ENCODE results near the gene TAF1C. TPM values are rescaled to one million over a fixed set of nuclear protein-coding genes. Genes with fewer than 3 reads are reported as not detected.

TAF1C gene
- total and polyA plus RNA-seq, 2 donors (not counting 3 experiments of a cell fraction or from before 2014, with no cell fraction given), result 57.2 to 77.6 TPM

DNA sequence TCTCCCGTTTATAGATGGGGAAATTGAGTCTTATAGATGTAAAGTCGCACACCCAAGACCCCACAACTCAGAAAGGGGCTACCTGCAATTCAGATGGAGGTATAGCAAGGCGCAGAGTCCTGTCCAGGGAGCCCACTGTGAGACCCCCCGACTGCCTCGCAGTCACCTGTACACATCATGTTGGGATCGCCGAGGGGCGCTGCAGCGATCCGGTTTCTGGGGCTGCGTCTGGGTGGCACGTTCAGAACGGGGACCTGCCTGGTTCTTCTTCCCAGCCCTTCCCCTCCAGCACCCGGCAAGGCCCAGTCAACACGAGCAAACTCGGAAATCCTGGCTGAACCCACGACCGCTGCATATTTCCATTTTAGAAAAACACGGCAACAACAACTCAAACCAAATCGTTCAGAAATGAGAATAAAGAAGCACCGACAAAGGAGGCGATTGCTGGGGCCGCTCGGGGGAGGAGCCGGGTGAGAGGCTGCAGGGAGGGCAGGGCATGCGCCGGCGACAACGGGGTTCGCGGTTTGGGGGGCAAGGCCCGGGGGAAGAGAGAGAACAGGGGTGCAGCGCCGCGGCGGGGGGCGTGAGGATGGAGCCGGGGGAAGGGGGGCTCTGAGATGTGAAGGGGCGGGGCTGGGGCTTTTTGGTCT, 42.5 kb downstream of the TAF1C start:
- dilution Hi-C loops (cut with MboI; ENCODE audit: extremely low pct_ligation_motif_present, low sequenced_read_pairs) (no loop called here), intact Hi-C loops (cut with micrococcal nuclease) (loop anchor here (2.0 kb wide), 2 partner anchors 28 to 40 kb away; partner anchors contain the start of gene MBTPS1)
- POLR2A ChIA-PET, result no interaction called here
- peak; percentile 73 for FAIRE-seq
- peak overlapping the region; percentile 80 for H3K4me2 ChIP-seq (ENCODE audit: insufficient read depth, low read length)
- H3K9me1 ChIP-seq (replicated peaks; ENCODE audit: control insufficient read depth, extremely low read depth, insufficient read depth, low read length), result no peaks in the 10 kb centered on the region
- H3K27me3 ChIP-seq (ENCODE audit: control insufficient read depth in 2 of 2, insufficient read depth in 2 of 2, low read length in 2 of 2), result peaks cover 0 to 4% of the 10 kb centered on the region in 2 experiments
- CTCF ChIA-PET, result interaction anchor here (1.0 to 2.3 kb wide), 5 partner anchors 10 to 188 kb away, joined by 3 to 12 read pairs (median 5); partner anchors contain the start of genes MBTPS1 and TAF1C
- H3K36me3 ChIP-seq (ENCODE audit: control insufficient read depth in 2 of 2, extremely low read depth in 1 of 2, insufficient read depth in 2 of 2, low read length in 2 of 2), result no peaks in the 10 kb centered on the region
- peaks cover 5% of the 10 kb centered on the region for H4K20me1 ChIP-seq (replicated peaks; ENCODE audit: control insufficient read depth, extremely low read depth, insufficient read depth, low read length)
- H3K27ac ChIP-seq (ENCODE audit: insufficient read depth, low read depth, low read length), result no peak overlapping the region
- H2AFZ ChIP-seq (ENCODE audit: low read depth, low read length), result peak overlapping the region; percentile 22
- H3K9me3 ChIP-seq (replicated peaks; ENCODE audit: control insufficient read depth, insufficient read depth, low read length), result no peaks in the 10 kb centered on the region
- H3K79me2 ChIP-seq (ENCODE audit: control insufficient read depth, insufficient read depth, low read length), result peaks cover 11% of the 10 kb centered on the region
- peaks cover 5% of the 10 kb centered on the region for H3K4me1 ChIP-seq (ENCODE audit: control insufficient read depth, extremely low read depth, insufficient read depth, low read length)
- peak overlapping the region; percentile 46 for H3K9ac ChIP-seq (replicated peaks; ENCODE audit: extremely low read depth, insufficient read depth, low read length)
- TF ChIP-seq, protein P1, sequence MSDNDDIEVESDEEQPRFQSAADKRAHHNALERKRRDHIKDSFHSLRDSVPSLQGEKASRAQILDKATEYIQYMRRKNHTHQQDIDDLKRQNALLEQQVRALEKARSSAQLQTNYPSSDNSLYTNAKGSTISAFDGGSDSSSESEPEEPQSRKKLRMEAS (IDR thresholded peaks at IDR 0.05; ENCODE audit: insufficient read depth, insufficient read length), result no peak
- TF ChIP-seq EZH2 (IDR thresholded peaks at IDR 0.05; ENCODE audit: borderline replicate concordance, low read depth, low read length, severe bottlenecking), result no peak
- TF ChIP-seq, protein P2, sequence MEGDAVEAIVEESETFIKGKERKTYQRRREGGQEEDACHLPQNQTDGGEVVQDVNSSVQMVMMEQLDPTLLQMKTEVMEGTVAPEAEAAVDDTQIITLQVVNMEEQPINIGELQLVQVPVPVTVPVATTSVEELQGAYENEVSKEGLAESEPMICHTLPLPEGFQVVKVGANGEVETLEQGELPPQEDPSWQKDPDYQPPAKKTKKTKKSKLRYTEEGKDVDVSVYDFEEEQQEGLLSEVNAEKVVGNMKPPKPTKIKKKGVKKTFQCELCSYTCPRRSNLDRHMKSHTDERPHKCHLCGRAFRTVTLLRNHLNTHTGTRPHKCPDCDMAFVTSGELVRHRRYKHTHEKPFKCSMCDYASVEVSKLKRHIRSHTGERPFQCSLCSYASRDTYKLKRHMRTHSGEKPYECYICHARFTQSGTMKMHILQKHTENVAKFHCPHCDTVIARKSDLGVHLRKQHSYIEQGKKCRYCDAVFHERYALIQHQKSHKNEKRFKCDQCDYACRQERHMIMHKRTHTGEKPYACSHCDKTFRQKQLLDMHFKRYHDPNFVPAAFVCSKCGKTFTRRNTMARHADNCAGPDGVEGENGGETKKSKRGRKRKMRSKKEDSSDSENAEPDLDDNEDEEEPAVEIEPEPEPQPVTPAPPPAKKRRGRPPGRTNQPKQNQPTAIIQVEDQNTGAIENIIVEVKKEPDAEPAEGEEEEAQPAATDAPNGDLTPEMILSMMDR (IDR thresholded peaks at IDR 0.05; ENCODE audit: extremely low read depth in 1 of 2, insufficient read depth in 1 of 2, low read depth in 1 of 2, low read length in 2 of 2), result peak in 1 of 2 donors; percentile 7
- peak; percentile 48 for DNase-seq (ENCODE audit: low read depth, low spot score)
- TSS peak; percentile 53 for BruUV-seq (replicated peaks)
- H3K4me3 ChIP-seq (replicated peaks in 1 of 3; ENCODE audit: insufficient read depth in 1 of 3, low read depth in 1 of 3, low read length in 3 of 3), result peak overlapping the region; percentile 62 to 91 (median 85)

Data from endothelial cell of umbilical vein (primary cell).